K562 (cell line): ENCODE measurements around the gene RNF175. TPM values are rescaled to one million over a fixed set of nuclear protein-coding genes. Genes with fewer than 3 reads are reported as not detected.

Source experiments
- CHD7 ChIP-seq: fragments of 200-600 bp; sonication (generic); IDR thresholded peaks from one replicate; pipeline ENCODE4 v1.6.1; 2012; ENCODE audit warnings: mild to moderate bottlenecking, low read depth, low read length, inconsistent platforms
- ERF ChIP-seq: fragments of 450-650 bp; formaldehyde crosslinking; IDR thresholded peaks from 2 replicates; pipeline ENCODE4 v1.4.0; 2020; ENCODE audit warnings: mild to moderate bottlenecking, mixed read lengths
- FOS ChIP-seq: IDR thresholded peaks from 3 replicates; pipeline ENCODE4 v1.6.1; 2011; ENCODE audit not compliant: insufficient read length; ENCODE audit errors: extremely low read depth
- MCM7 ChIP-seq, 2 experiments: fragments of 450-650 bp; IDR thresholded peaks; 2 replicates each; pipeline ENCODE4 v1.6.1; 2016 to 2018
- MITF ChIP-seq: IDR thresholded peaks from 2 replicates; pipeline ENCODE4 v1.6.1; 2014; ENCODE audit warnings: antibody characterized with exemption
- NFIX ChIP-seq: fragments of 250-450 bp; sonication (Bioruptor Pico); IDR thresholded peaks from 2 replicates; pipeline ENCODE4 v1.4.0; 2020; ENCODE audit warnings: low read depth, mild to moderate bottlenecking, moderate library complexity
- NFRKB ChIP-seq: fragments of 450-650 bp; IDR thresholded peaks from 2 replicates; pipeline ENCODE4 v1.6.1; 2016; ENCODE audit warnings: low read depth
- RBBP5 ChIP-seq: fragments of 200-600 bp; sonication (generic); IDR thresholded peaks from 2 replicates; pipeline ENCODE4 v1.6.1; 2012; ENCODE audit warnings: borderline replicate concordance, mild to moderate bottlenecking, low read length, control low read depth, inconsistent platforms; ENCODE audit not compliant: insufficient read depth, poor library complexity, severe bottlenecking
- SRSF3 ChIP-seq: fragments of 200-400 bp; formaldehyde crosslinking; IDR thresholded peaks from 2 replicates; pipeline ENCODE4 v1.6.1; 2016; ENCODE audit warnings: mild to moderate bottlenecking, low read length, moderate library complexity; ENCODE audit not compliant: insufficient read depth
- ZNF174 ChIP-seq: fragments of 250-450 bp; sonication (Bioruptor Pico); IDR thresholded peaks from 2 replicates; pipeline ENCODE4 v1.4.0; 2020; ENCODE audit warnings: mild to moderate bottlenecking
- ZNF274 ChIP-seq: IDR thresholded peaks from 2 replicates; pipeline ENCODE4 v1.6.1; 2011; ENCODE audit warnings: low read depth, mild to moderate bottlenecking, low read length, moderate library complexity, borderline replicate concordance
- polyA plus RNA-seq, 8 experiments: library from polyadenylated mRNA; depleted of rRNA in 4 of 8; stranded (reverse) in 5 of 8; unstranded in 3 of 8; fragments of >200 nt; fragmentation: Nextera tagmentation in 2 of 8; fragmentation: Illumina TruSeq in 1 of 8; extraction: Ambion mirVana in 2 of 8; extraction: Trizol in 1 of 8; gene quantifications; 2 replicates each; pipeline versions ENCODE4 v1.2.1 to v1.2.3, GENCODE V29; 2011 to 2014; ENCODE audit warnings: inconsistent platforms in 1 of 8, missing spikeins in 1 of 8
- total RNA-seq, 7 experiments: library from RNA; depleted of rRNA in 6 of 7; stranded (reverse); fragments of >200 nt in 6 of 7; fragmentation: Illumina TruSeq in 2 of 7; extraction: Trizol in 2 of 7; gene quantifications; 2 replicates each; pipeline versions ENCODE4 v1.2.1 to v1.2.3, GENCODE V29; 2011 to 2021; ENCODE audit warnings: low replicate concordance in 1 of 7
- TF ChIP-seq, protein P1 (sequence below): sonication (generic); formaldehyde crosslinking; IDR thresholded peaks from 2 replicates; pipeline ENCODE4 v1.4.0; 2020; ENCODE audit warnings: mild to moderate bottlenecking, missing genetic modification reagents
- TF ChIP-seq, protein P2 (sequence below): fragments of 450-650 bp; formaldehyde crosslinking; IDR thresholded peaks from 2 replicates; pipeline ENCODE4 v1.4.0; 2022; ENCODE audit warnings: missing genetic modification characterization

The RNF175 gene
- total and polyA plus RNA-seq, 9 of the 15 experiments (the other 6 are each of a cell fraction or from before 2014, with no cell fraction given), result not detected

GRCh38 chr4:153773236-153773690 is 13.4 kb upstream of the RNF175 start (continued):
- no peak for TF ChIP-seq CHD7
- TF ChIP-seq, protein P1, sequence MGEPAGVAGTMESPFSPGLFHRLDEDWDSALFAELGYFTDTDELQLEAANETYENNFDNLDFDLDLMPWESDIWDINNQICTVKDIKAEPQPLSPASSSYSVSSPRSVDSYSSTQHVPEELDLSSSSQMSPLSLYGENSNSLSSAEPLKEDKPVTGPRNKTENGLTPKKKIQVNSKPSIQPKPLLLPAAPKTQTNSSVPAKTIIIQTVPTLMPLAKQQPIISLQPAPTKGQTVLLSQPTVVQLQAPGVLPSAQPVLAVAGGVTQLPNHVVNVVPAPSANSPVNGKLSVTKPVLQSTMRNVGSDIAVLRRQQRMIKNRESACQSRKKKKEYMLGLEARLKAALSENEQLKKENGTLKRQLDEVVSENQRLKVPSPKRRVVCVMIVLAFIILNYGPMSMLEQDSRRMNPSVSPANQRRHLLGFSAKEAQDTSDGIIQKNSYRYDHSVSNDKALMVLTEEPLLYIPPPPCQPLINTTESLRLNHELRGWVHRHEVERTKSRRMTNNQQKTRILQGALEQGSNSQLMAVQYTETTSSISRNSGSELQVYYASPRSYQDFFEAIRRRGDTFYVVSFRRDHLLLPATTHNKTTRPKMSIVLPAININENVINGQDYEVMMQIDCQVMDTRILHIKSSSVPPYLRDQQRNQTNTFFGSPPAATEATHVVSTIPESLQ, result no peak
- TF ChIP-seq, protein P2, sequence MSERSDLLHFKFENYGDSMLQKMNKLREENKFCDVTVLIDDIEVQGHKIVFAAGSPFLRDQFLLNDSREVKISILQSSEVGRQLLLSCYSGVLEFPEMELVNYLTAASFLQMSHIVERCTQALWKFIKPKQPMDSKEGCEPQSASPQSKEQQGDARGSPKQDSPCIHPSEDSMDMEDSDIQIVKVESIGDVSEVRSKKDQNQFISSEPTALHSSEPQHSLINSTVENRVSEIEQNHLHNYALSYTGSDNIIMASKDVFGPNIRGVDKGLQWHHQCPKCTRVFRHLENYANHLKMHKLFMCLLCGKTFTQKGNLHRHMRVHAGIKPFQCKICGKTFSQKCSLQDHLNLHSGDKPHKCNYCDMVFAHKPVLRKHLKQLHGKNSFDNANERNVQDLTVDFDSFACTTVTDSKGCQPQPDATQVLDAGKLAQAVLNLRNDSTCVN (CRISPR knock-in tag), result no peak
- no peak for TF ChIP-seq ZNF174 (CRISPR knock-in tag)
- no peak for TF ChIP-seq ZNF274
- TF ChIP-seq MCM7 (IDR thresholded peaks at IDR 0.05), result no peak
- no peak for TF ChIP-seq FOS
- no peak for TF ChIP-seq NFIX
- no peak for TF ChIP-seq NFRKB
- no peak for TF ChIP-seq SRSF3
- no peak for TF ChIP-seq MITF
- no peak for TF ChIP-seq RBBP5
- no peak for TF ChIP-seq ERF
